ENCODE data around the gene ADGRA1. TPM values are rescaled to one million over a fixed set of nuclear protein-coding genes. Genes with fewer than 3 reads are reported as not detected.

The ADGRA1 gene
- total and polyA plus RNA-seq, 10 of the 15 experiments (the other 5 are each of a cell fraction or from before 2014, with no cell fraction given), result not detected

- Histone ChIP-seq H3K4me1 (ENCODE audit: control insufficient read depth, insufficient read depth, low read length) (no peaks in the 10 kb centered on the region), H3K36me3 (ENCODE audit: control insufficient read depth in 2 of 2, insufficient read depth in 2 of 2, low read length in 1 of 2) (no peaks in the 10 kb centered on the region), H3K27me3 (replicated peaks in 1 of 2; ENCODE audit: control insufficient read depth in 2 of 2, insufficient read depth in 2 of 2, low read length in 1 of 2) (no peaks in the 10 kb centered on the region), H4K20me1 (ENCODE audit: control insufficient read depth, insufficient read depth) (no peaks in the 10 kb centered on the region), H2AFZ (ENCODE audit: control insufficient read depth, low read depth, low read length) (no peak overlapping the region), H3K27ac (ENCODE audit: control insufficient read depth, insufficient read depth) (no peak overlapping the region), H3K9me3 (replicated peaks; ENCODE audit: control insufficient read depth, insufficient read depth, low read length) (no peaks in the 10 kb centered on the region; the same call in 2 of the 3 replicates), H3K4me2 (ENCODE audit: control insufficient read depth, insufficient read depth) (no peak overlapping the region), H3K79me2 (ENCODE audit: control insufficient read depth, insufficient read depth, low read length) (no peaks in the 10 kb centered on the region), H3K9ac (ENCODE audit: control insufficient read depth, insufficient read depth, low read length) (no peak overlapping the region), H3K4me3 (no peak overlapping the region)
- DNase-seq (ENCODE audit: low read depth, low spot score) (no peak), FAIRE-seq (no peak), ATAC-seq (no peak)
- SMC1A ChIA-PET (ENCODE audit: uncharacterized antibody, unreplicated experiment), result no interaction called here
- intact Hi-C loops (cut with micrococcal nuclease; ENCODE audit: unreplicated experiment) (no loop called here), in situ Hi-C loops (cut with MboI) (no loop called here)
- BruUV-seq (replicated peaks), result no TSS peak
- WGBS (ENCODE audit: insufficient coverage, insufficient replicate concordance, low lambda C conversion rate, missing lambda C conversion rate), result 76% methylated on average over 31 of the region's 39 CpGs
- POLR2A ChIA-PET, result no interaction called here
- TF ChIP-seq ETV6 (conservative IDR thresholded peaks at IDR 0.05 in 1 of 2, IDR thresholded peaks at IDR 0.05 in 1 of 2; ENCODE audit: borderline replicate concordance in 1 of 2, low read depth in 1 of 2), result no peak
- TF ChIP-seq REST (IDR thresholded peaks at IDR 0.05; ENCODE audit: low read depth, low read length), result peak; percentile 66; the same call in 1 of the 2 replicates
- TF ChIP-seq FOXM1 (IDR thresholded peaks at IDR 0.05; ENCODE audit: low read depth, low read length), result no peak
- TF ChIP-seq NRF1 (conservative IDR thresholded peaks at IDR 0.05; ENCODE audit: low read depth, low read length), result no peak
- CTCF ChIA-PET, result no interaction called here
- RAD21 ChIA-PET (ENCODE audit: unreplicated experiment), result no interaction called here
Observed at GRCh38 chr10:133079836-133080682, 7.7 kb upstream of the ADGRA1 start.
